ENCODE measurements around the gene PPP1R14C. TPM values are rescaled to one million over a fixed set of nuclear protein-coding genes. Genes with fewer than 3 reads are reported as not detected.

The PPP1R14C gene
- total and polyA plus RNA-seq, 2 of the 13 experiments (the other 11 are each of a cell fraction or from before 2014, with no cell fraction given): not detected

DNA sequence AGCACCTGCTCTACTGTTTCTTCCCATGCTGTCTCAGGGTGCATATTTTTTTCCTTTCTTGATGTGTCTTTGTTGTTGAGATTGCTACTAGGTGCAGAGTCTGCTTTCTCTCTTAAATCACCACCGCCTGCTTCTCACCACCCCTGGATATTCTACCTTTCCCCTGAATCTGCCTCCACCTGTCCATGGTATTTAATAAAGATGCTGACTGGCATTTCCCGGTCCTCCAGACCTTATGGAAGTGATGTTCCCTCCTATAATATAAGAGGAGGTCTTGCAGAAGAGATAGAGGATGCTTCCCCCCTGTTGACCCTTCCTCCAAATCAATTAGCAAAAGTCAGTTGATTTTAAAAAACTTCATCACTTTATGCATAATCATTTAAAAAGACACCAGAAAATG lies 118.1 kb downstream of the PPP1R14C start:
- no peak for ATAC-seq
- WGBS (ENCODE audit: low lambda C conversion rate): 18% methylated on average over 2 of the region's 2 CpGs
- CTCF ChIA-PET (ENCODE audit: low intra/inter-chr PET ratio, low total read pairs): no interaction called here
- Histone ChIP-seq H3K79me2 (ENCODE audit: insufficient read depth, low read length) (no peaks in the 10 kb centered on the region), H3K9ac (ENCODE audit: insufficient read depth, low read depth, low read length) (no peak overlapping the region), H3K4me3 (replicated peaks in 1 of 3; ENCODE audit: insufficient read depth in 1 of 3, low read depth in 2 of 3, low read length in 3 of 3) (no peak overlapping the region), H2AFZ (ENCODE audit: low read length) (no peak overlapping the region), H3K4me1 (ENCODE audit: insufficient read depth, low read length) (no peaks in the 10 kb centered on the region), H4K20me1 (ENCODE audit: insufficient read depth, low read length) (no peaks in the 10 kb centered on the region), H3K4me2 (ENCODE audit: low read depth, low read length) (no peak overlapping the region), H3K27ac (ENCODE audit: extremely low read length, insufficient read depth, low read length) (no peak overlapping the region), H3K9me3 (ENCODE audit: low read length) (no peaks in the 10 kb centered on the region), H3K36me3 (replicated peaks in 1 of 2; ENCODE audit: control insufficient read depth in 1 of 2, insufficient read depth in 2 of 2, low read length in 2 of 2) (no peaks in the 10 kb centered on the region), H3K27me3 (ENCODE audit: control insufficient read depth in 1 of 2, insufficient read depth in 2 of 2, low read length in 2 of 2) (peaks cover under 1 to 8% of the 10 kb centered on the region in 2 experiments; a peak in 4 of 5 replicates)
- in situ Hi-C loops (cut with HindIII; ENCODE audit: extremely low pct_ligation_motif_present, low pct_unique_long_range_greater_than_20kb) (no loop called here), intact Hi-C loops (cut with micrococcal nuclease; ENCODE audit: unreplicated experiment) (no loop called here)
- TF ChIP-seq MAFK (conservative IDR thresholded peaks at IDR 0.05 in 1 of 2, IDR thresholded peaks at IDR 0.05 in 1 of 2; ENCODE audit: low read length in 2 of 2): peak in 1 of 2 experiments; percentile 12; a peak in 1 of 4 replicates
- no peak for TF ChIP-seq SRSF1 (optimal IDR thresholded peaks at IDR 0.05; ENCODE audit: low read depth, low read length)
- FAIRE-seq: no peak
- no peak for DNase-seq (ENCODE audit: low spot score)
- POLR2A ChIA-PET: no interaction called here
- BruUV-seq (replicated peaks): no TSS peak

DNA sequence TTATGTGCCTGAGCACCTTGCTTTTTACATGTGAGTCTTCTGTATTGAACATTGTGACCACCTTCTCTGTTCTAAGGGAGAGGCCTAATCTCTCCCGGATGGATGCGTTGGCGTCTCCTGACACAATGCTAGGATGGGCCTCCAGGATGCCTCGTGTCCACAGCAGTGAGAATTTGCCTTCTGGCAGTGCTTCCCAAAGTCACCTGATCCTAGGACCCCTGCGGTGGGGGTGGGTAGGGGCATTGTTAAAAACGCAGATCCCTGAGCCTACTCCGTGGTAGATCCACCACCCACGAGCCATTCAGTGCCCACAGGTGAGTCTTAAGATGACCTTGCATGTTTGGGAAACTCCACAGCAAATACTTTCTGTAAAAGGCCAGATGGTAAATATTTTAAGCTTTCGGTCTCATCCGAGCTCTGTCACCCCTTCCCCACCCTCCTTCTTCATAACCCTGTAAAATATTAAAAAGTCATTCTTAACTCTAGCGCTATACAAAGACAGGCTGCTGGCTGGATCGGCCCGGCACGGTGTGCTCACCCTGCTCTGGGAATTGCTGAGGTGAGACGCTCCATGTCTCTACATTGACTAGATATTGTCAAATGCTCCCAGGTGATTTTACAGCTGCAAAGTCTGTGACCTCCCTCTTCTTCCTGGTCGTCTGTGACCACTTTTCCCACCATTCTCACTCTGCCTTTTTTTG lies 119.3 kb downstream of the PPP1R14C start:
- Histone ChIP-seq H3K36me3 (replicated peaks in 1 of 2; ENCODE audit: control insufficient read depth in 1 of 2, insufficient read depth in 2 of 2, low read length in 2 of 2) (no peaks in the 10 kb centered on the region), H3K4me3 (replicated peaks in 1 of 3; ENCODE audit: insufficient read depth in 1 of 3, low read depth in 2 of 3, low read length in 3 of 3) (no peak overlapping the region), H3K4me2 (ENCODE audit: low read depth, low read length) (no peak overlapping the region), H3K9me3 (ENCODE audit: low read length) (no peaks in the 10 kb centered on the region), H3K79me2 (ENCODE audit: insufficient read depth, low read length) (no peaks in the 10 kb centered on the region), H2AFZ (ENCODE audit: low read length) (no peak overlapping the region), H3K27ac (ENCODE audit: extremely low read length, insufficient read depth, low read length) (no peak overlapping the region), H3K9ac (ENCODE audit: insufficient read depth, low read depth, low read length) (no peak overlapping the region), H4K20me1 (ENCODE audit: insufficient read depth, low read length) (no peaks in the 10 kb centered on the region), H3K27me3 (ENCODE audit: control insufficient read depth in 1 of 2, insufficient read depth in 2 of 2, low read length in 2 of 2) (peaks cover 0 to 8% of the 10 kb centered on the region in 2 experiments; a peak in 2 of 5 replicates), H3K4me1 (ENCODE audit: insufficient read depth, low read length) (no peaks in the 10 kb centered on the region)
- ChIA-PET CTCF (ENCODE audit: low intra/inter-chr PET ratio, low total read pairs) (no interaction called here), POLR2A (no interaction called here)
- DNase-seq (ENCODE audit: low spot score) (no peak), ATAC-seq (no peak), FAIRE-seq (no peak)
- BruUV-seq (replicated peaks): no TSS peak
- in situ Hi-C loops (cut with HindIII; ENCODE audit: extremely low pct_ligation_motif_present, low pct_unique_long_range_greater_than_20kb) (no loop called here), intact Hi-C loops (cut with micrococcal nuclease; ENCODE audit: unreplicated experiment) (no loop called here)
- 37% methylated on average over 16 of the region's 16 CpGs for WGBS (ENCODE audit: low lambda C conversion rate)
- TF ChIP-seq ZFP37 (CRISPR knock-in tag; IDR thresholded peaks at IDR 0.05; ENCODE audit: borderline replicate concordance) (no peak), HIVEP1 (CRISPR knock-in tag; IDR thresholded peaks at IDR 0.05) (no peak), ELF4 (CRISPR knock-in tag; IDR thresholded peaks at IDR 0.05; ENCODE audit: borderline replicate concordance) (no peak), NBN (conservative IDR thresholded peaks at IDR 0.05) (no peak), MYC (CRISPR knock-in tag; IDR thresholded peaks at IDR 0.05; ENCODE audit: borderline replicate concordance) (no peak), ELF1 (CRISPR knock-in tag; IDR thresholded peaks at IDR 0.05) (no peak), HNRNPL (IDR thresholded peaks at IDR 0.05; ENCODE audit: low read depth, low read length) (no peak), HES4 (CRISPR knock-in tag; IDR thresholded peaks at IDR 0.05; ENCODE audit: borderline replicate concordance) (no peak)
- TF ChIP-seq, protein P1, sequence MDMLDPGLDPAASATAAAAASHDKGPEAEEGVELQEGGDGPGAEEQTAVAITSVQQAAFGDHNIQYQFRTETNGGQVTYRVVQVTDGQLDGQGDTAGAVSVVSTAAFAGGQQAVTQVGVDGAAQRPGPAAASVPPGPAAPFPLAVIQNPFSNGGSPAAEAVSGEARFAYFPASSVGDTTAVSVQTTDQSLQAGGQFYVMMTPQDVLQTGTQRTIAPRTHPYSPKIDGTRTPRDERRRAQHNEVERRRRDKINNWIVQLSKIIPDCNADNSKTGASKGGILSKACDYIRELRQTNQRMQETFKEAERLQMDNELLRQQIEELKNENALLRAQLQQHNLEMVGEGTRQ (IDR thresholded peaks at IDR 0.05; ENCODE audit: low read depth, low read length): no peak
- TF ChIP-seq, protein P1 (CRISPR knock-in tag; IDR thresholded peaks at IDR 0.05; ENCODE audit: borderline replicate concordance): no peak

All from HepG2 (cell line).